Type B pancreatic cell (in vitro differentiated cells): ENCODE data around the gene LRCOL1. TPM values are rescaled to one million over a fixed set of nuclear protein-coding genes. Genes with fewer than 3 reads are reported as not detected.
A peak's percentile ranks its signal among the peaks of the same experiment; 100 is the strongest.
"Not testable (repeated sequence)": the region's sequence is repeated elsewhere in the genome, so short reads cannot be mapped to it uniquely, and the experiment has no call there.

Source experiments
- DNase-seq: peaks from one replicate; pipeline ENCODE4 v3.0.0; 2021; ENCODE audit warnings: mixed read lengths; ENCODE audit not compliant: unreplicated experiment; ENCODE audit errors: extremely low spot score
- H3K27ac Mint-ChIP-seq: 2 replicates; pipeline ENCODE4 v1.8.0; 2021; ENCODE audit warnings: mild to moderate bottlenecking, mixed read lengths
- H3K27me3 Mint-ChIP-seq: 2 replicates; pipeline ENCODE4 v1.8.0; 2021; ENCODE audit warnings: mixed read lengths
- H3K36me3 Mint-ChIP-seq: 2 replicates; pipeline ENCODE4 v1.8.0; 2021; ENCODE audit warnings: mixed read lengths
- H3K4me1 Mint-ChIP-seq: one replicate; pipeline ENCODE4 v1.8.0; 2021; ENCODE audit warnings: mixed read lengths; ENCODE audit not compliant: unreplicated experiment
- H3K4me3 Mint-ChIP-seq: 2 replicates; pipeline ENCODE4 v1.8.0; 2021; ENCODE audit warnings: mild to moderate bottlenecking, mixed read lengths
- H3K9me3 Mint-ChIP-seq: 2 replicates; pipeline ENCODE4 v1.8.0; 2021; ENCODE audit warnings: mixed read lengths
- total RNA-seq: library from RNA; stranded (reverse); gene quantifications from 2 replicates; pipeline ENCODE4 v1.2.1, GENCODE V29; 2021; ENCODE audit warnings: low replicate concordance
- TF ChIP-seq, protein P1 (sequence below): fragments of 200-600 bp; sonication (generic); conservative IDR thresholded peaks from 2 replicates; pipeline ENCODE4 v1.5.0; 2021; ENCODE audit warnings: antibody characterized with exemption, mild to moderate bottlenecking

LRCOL1 gene
- total RNA-seq, 1 donor from 2014 or later: not detected

GRCh38 chr12:132602572-132603239 is 7.7 kb downstream of the LRCOL1 start:
- H3K4me1 Mint-ChIP-seq: peaks cover 28% of the 10 kb centered on the region
- no peaks in the 10 kb centered on the region for H3K36me3 Mint-ChIP-seq
- H3K4me3 Mint-ChIP-seq: peak overlapping the region; percentile 48
- H3K27me3 Mint-ChIP-seq: peaks cover 43% of the 10 kb centered on the region
- DNase-seq: no peak
- peak overlapping the region; percentile 36 for H3K27ac Mint-ChIP-seq
- no peaks in the 10 kb centered on the region for H3K9me3 Mint-ChIP-seq
- TF ChIP-seq, protein P1, sequence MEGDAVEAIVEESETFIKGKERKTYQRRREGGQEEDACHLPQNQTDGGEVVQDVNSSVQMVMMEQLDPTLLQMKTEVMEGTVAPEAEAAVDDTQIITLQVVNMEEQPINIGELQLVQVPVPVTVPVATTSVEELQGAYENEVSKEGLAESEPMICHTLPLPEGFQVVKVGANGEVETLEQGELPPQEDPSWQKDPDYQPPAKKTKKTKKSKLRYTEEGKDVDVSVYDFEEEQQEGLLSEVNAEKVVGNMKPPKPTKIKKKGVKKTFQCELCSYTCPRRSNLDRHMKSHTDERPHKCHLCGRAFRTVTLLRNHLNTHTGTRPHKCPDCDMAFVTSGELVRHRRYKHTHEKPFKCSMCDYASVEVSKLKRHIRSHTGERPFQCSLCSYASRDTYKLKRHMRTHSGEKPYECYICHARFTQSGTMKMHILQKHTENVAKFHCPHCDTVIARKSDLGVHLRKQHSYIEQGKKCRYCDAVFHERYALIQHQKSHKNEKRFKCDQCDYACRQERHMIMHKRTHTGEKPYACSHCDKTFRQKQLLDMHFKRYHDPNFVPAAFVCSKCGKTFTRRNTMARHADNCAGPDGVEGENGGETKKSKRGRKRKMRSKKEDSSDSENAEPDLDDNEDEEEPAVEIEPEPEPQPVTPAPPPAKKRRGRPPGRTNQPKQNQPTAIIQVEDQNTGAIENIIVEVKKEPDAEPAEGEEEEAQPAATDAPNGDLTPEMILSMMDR: no peak

- DNase-seq: no peak
- TF ChIP-seq, protein P1: no peak
- peaks cover 26% of the 10 kb centered on the region for H3K4me1 Mint-ChIP-seq
- no peaks in the 10 kb centered on the region for H3K36me3 Mint-ChIP-seq
- H3K9me3 Mint-ChIP-seq: no peaks in the 10 kb centered on the region
- peak overlapping the region; percentile 22 for H3K4me3 Mint-ChIP-seq
- no peak overlapping the region for H3K27ac Mint-ChIP-seq
- H3K27me3 Mint-ChIP-seq: peaks cover 39% of the 10 kb centered on the region
These were observed 9.1 kb downstream of the LRCOL1 start for GRCh38 chr12:132601171-132601883.

- H3K4me1 Mint-ChIP-seq: peaks cover 24% of the 10 kb centered on the region
- peaks cover 45% of the 10 kb centered on the region for H3K27me3 Mint-ChIP-seq
- H3K4me3 Mint-ChIP-seq: peak overlapping the region; percentile 76
- DNase-seq: no peak
- H3K27ac Mint-ChIP-seq: no peak overlapping the region
- H3K9me3 Mint-ChIP-seq: no peaks in the 10 kb centered on the region
- no peaks in the 10 kb centered on the region for H3K36me3 Mint-ChIP-seq
- TF ChIP-seq, protein P1: peak; percentile 70
These were observed 10.0 kb downstream of the LRCOL1 start for GRCh38 chr12:132600048-132601032.

GRCh38 chr12:132599502-132599901 is 10.9 kb downstream of the LRCOL1 start:
- not testable (repeated sequence) for DNase-seq
- peak overlapping the region; percentile 67 for H3K4me3 Mint-ChIP-seq
- H3K27me3 Mint-ChIP-seq: peaks cover 40% of the 10 kb centered on the region

GRCh38 chr12:132597333-132598316 is 12.8 kb downstream of the LRCOL1 start:
- TF ChIP-seq, protein P1: no peak
- peak overlapping the region; percentile 87 for H3K4me3 Mint-ChIP-seq
- H3K27ac Mint-ChIP-seq: peak overlapping the region; percentile 79
- no peaks in the 10 kb centered on the region for H3K36me3 Mint-ChIP-seq
- peaks cover 28% of the 10 kb centered on the region for H3K4me1 Mint-ChIP-seq
- H3K27me3 Mint-ChIP-seq: peaks cover 43% of the 10 kb centered on the region
- H3K9me3 Mint-ChIP-seq: no peaks in the 10 kb centered on the region
- no peak for DNase-seq

More at GRCh38 chr12:132599502-132599901, 10.9 kb downstream of the LRCOL1 start:
- peaks cover 24% of the 10 kb centered on the region for H3K4me1 Mint-ChIP-seq
- H3K27ac Mint-ChIP-seq, H3K36me3 Mint-ChIP-seq, H3K9me3 Mint-ChIP-seq: not testable (repeated sequence)
